ENCODE measurements around the gene RNF11.
A peak's percentile ranks its signal among the peaks of the same experiment; 100 is the strongest.

Gene RNF11, protein sequence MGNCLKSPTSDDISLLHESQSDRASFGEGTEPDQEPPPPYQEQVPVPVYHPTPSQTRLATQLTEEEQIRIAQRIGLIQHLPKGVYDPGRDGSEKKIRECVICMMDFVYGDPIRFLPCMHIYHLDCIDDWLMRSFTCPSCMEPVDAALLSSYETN

DNA sequence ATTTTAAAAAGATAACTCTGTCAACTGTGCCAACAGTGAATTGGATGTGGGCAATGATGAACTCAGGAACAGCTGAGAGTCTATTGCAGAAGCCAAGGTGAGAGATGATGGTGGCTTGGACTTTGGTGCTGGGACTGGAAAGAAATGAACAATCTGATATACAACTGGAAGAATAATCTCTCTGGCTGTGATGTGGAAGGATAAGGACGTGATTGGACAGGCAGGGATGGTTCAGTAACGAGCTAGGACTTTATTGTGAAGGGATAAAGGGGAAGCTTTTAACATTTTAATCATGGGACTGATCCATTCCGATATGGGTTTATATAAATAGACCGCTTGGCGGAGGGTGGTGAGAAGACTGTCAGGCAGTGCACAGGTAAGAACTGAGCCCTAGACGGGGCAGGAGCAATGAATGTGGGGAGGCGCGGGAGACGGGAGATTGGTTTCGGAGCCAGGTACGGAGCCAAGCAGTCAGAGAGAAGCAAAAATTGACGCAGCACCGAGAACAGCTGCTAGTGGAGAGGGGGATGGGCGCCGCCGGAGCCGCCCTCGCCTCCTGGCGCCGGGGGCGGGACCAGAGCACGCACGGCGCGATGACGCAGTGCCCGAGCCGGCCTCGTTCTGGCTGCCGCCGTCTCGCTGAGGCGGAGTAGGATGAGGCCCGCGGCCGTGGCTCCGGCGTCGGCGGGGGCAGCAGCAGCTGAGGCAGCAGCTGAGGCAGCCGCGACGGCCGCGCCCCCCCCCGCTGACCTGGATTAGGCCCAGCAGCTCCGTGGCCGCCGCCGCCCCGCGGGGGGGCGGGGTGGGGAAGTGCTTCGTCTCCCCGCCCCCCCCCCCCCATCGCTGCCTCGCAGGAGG lies at the start of gene RNF11:
RNF11 (plus strand) TSS at position 601 of the 858 bp plus-strand sequence. CDS start 484 bp downstream, outside the sequence.
- Histone ChIP-seq H3K4me1 (ENCODE audit: control insufficient read depth in 1 of 2, insufficient read depth in 2 of 2, low read length in 2 of 2) (peaks cover 37 to 41% of the 10 kb centered on the region in 2 donors), H3K36me3 (ENCODE audit: control insufficient read depth in 1 of 2, insufficient read depth in 2 of 2, low read length in 2 of 2) (no peaks in the 10 kb centered on the region), H3K27me3 (ENCODE audit: control insufficient read depth in 1 of 2, insufficient read depth in 2 of 2, low read length in 2 of 2) (no peaks in the 10 kb centered on the region), H3K4me3 (ENCODE audit: low read depth in 1 of 2, low read length in 2 of 2) (peak within 1 kb of the TSS; percentile 97 to 99), H3K9me3 (ENCODE audit: control insufficient read depth in 1 of 2, low read length in 2 of 2) (no peaks in the 10 kb centered on the region), H3K27ac (ENCODE audit: low read depth, low read length) (peak within 1 kb of the TSS; percentile 95), H3K9ac (ENCODE audit: low read depth in 1 of 2, low read length in 2 of 2) (peak within 1 kb of the TSS; percentile 98 to 99)

DNA sequence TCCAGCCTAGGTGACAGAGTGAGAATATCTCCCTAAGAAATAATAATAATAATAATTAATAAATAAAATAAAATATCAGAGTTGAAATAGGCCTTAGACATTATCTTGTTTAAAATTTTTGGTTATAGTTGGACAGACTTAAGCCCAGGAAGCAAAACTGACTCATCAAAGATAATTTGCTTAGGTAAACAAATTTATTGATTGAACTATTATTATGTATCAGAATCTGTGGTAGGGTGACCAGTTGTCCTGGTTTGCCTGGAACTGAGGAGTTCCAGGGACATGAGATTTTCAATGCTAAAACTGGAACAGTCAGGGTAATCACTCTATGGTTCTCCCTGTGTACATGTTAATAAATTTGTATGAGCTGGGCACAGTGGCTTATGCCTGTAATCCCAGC lies 47.8 kb upstream of the RNF11 start:
- Histone ChIP-seq H3K4me1 (ENCODE audit: control insufficient read depth in 1 of 2, insufficient read depth in 2 of 2, low read length in 2 of 2) (no peaks in the 10 kb centered on the region), H3K27ac (ENCODE audit: low read depth, low read length) (no peak overlapping the region), H3K36me3 (ENCODE audit: control insufficient read depth in 1 of 2, insufficient read depth in 2 of 2, low read length in 2 of 2) (no peaks in the 10 kb centered on the region), H3K4me3 (ENCODE audit: low read depth in 1 of 2, low read length in 2 of 2) (no peak overlapping the region), H3K9me3 (ENCODE audit: control insufficient read depth in 1 of 2, low read length in 2 of 2) (no peaks in the 10 kb centered on the region), H3K9ac (ENCODE audit: low read depth in 1 of 2, low read length in 2 of 2) (no peak overlapping the region), H3K27me3 (ENCODE audit: control insufficient read depth in 1 of 2, insufficient read depth in 2 of 2, low read length in 2 of 2) (no peaks in the 10 kb centered on the region)

DNA sequence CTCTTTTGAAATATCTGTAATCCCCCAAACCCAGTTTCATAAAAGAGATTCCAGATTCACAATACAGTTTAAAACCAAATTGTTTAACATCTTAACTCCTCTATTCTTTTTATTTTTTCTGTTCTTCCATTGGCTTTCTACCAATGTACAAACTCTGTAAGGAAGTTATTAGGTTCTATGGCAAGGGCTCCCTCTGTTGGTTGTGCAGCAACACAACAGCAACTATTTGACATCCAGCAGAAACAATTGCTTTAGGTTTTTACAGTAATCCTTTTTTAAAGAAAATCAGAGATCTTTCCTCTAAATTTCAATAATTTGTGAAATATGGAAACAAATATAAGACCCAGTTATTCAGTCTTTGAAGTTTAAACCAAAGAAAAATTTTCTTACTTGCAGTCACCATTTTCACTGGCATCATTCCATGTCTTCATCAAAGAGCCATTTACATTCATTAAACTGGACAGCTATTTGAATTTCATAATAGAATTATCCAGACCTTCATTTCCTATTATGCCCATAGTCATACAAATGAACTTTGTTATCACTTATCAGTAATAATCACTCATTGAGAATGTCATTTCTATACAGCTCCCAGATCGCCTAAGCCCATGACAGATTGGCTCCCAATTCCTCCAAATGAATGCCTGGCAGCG lies 46.5 kb upstream of the RNF11 start:
- no peaks in the 10 kb centered on the region for H3K36me3 ChIP-seq (ENCODE audit: control insufficient read depth in 1 of 2, insufficient read depth in 2 of 2, low read length in 2 of 2)
- no peaks in the 10 kb centered on the region for H3K9me3 ChIP-seq (ENCODE audit: control insufficient read depth in 1 of 2, low read length in 2 of 2)
- no peak overlapping the region for H3K9ac ChIP-seq (ENCODE audit: low read depth in 1 of 2, low read length in 2 of 2)
- H3K4me3 ChIP-seq (ENCODE audit: low read depth in 1 of 2, low read length in 2 of 2): no peak overlapping the region
- H3K27ac ChIP-seq (ENCODE audit: low read depth, low read length): no peak overlapping the region
- no peaks in the 10 kb centered on the region for H3K27me3 ChIP-seq (ENCODE audit: control insufficient read depth in 1 of 2, insufficient read depth in 2 of 2, low read length in 2 of 2)
- no peaks in the 10 kb centered on the region for H3K4me1 ChIP-seq (ENCODE audit: control insufficient read depth in 1 of 2, insufficient read depth in 2 of 2, low read length in 2 of 2)

DNA sequence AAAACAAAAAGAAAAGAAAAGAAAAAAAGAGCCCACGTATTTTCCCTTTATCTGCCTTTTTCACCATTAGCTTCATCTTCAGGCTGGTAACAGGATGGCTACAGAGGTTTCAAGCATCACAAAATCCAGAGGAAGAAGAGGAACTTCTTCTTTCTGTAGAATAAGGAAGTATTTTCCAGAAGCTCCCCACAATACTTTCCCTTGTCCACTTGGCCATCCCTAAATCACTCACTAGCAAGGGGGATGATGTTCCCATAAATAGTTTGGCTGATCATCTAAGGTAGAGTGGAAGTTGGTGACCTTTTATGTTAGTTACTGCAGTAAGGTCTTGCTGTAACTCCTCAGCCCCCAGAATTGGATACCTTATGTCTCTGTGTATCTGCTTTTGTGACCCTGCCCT lies 45.1 kb upstream of the RNF11 start:
- no peaks in the 10 kb centered on the region for H3K27me3 ChIP-seq (ENCODE audit: control insufficient read depth in 1 of 2, insufficient read depth in 2 of 2, low read length in 2 of 2)
- H3K9me3 ChIP-seq (ENCODE audit: control insufficient read depth in 1 of 2, low read length in 2 of 2): no peaks in the 10 kb centered on the region
- H3K4me1 ChIP-seq (ENCODE audit: control insufficient read depth in 1 of 2, insufficient read depth in 2 of 2, low read length in 2 of 2): no peaks in the 10 kb centered on the region
- no peak overlapping the region for H3K27ac ChIP-seq (ENCODE audit: low read depth, low read length)
- no peak overlapping the region for H3K4me3 ChIP-seq (ENCODE audit: low read depth in 1 of 2, low read length in 2 of 2)
- no peaks in the 10 kb centered on the region for H3K36me3 ChIP-seq (ENCODE audit: control insufficient read depth in 1 of 2, insufficient read depth in 2 of 2, low read length in 2 of 2)
- H3K9ac ChIP-seq (ENCODE audit: low read depth in 1 of 2, low read length in 2 of 2): no peak overlapping the region

DNA sequence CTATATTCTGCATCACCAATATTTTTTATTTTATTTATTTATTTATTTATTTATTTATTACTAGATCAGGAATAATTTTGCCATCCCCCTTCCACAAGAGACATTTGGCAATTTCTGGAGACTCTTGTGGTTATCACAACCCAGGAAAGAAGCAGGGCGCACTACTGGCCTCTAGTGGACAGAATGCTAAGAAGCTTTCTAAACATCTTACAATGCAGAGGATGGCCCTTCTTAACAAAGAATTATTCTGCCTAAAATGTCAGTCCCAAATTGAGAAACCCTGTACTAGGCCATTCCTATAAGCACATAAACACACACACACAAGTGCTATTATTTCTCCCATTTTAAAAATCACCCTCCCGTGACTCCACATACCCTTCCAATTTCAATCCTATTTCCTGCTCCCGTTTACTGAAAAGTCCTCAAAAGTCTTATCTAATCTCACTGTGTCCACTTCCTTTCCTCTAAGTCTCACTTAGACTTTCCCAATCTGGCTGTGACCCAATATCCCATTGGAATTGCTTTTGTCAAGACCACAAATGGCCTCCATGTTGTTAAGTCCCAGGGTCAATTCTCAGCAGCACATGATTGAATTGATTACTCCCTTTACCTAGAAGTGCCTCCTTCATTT lies 43.7 kb upstream of the RNF11 start:
- Histone ChIP-seq H3K4me1 (ENCODE audit: control insufficient read depth in 1 of 2, insufficient read depth in 2 of 2, low read length in 2 of 2) (no peaks in the 10 kb centered on the region), H3K36me3 (ENCODE audit: control insufficient read depth in 1 of 2, insufficient read depth in 2 of 2, low read length in 2 of 2) (no peaks in the 10 kb centered on the region), H3K9me3 (ENCODE audit: control insufficient read depth in 1 of 2, low read length in 2 of 2) (no peaks in the 10 kb centered on the region), H3K27me3 (ENCODE audit: control insufficient read depth in 1 of 2, insufficient read depth in 2 of 2, low read length in 2 of 2) (no peaks in the 10 kb centered on the region), H3K9ac (ENCODE audit: low read depth in 1 of 2, low read length in 2 of 2) (no peak overlapping the region), H3K27ac (ENCODE audit: low read depth, low read length) (no peak overlapping the region), H3K4me3 (ENCODE audit: low read depth in 1 of 2, low read length in 2 of 2) (no peak overlapping the region)

DNA sequence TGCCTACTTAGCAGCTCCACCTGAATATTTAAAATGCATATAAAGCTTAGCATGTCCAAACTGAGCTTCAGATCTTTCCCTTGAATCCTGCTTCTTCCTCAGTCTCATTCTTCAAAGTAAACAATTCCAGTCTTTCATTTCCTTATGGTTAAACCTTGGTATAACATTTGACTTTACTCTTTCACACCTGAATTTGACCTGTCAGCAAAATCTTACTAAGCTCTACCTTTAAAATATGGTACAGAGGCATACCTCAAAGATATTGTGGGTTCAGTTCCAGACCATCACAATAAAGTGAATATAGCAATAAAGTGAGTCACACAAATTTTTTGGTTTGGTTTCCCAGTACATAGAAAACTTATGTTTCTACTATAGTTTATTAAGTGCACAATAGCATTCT lies 42.5 kb upstream of the RNF11 start:
- Histone ChIP-seq H3K4me3 (ENCODE audit: low read depth in 1 of 2, low read length in 2 of 2) (no peak overlapping the region), H3K9ac (ENCODE audit: low read depth in 1 of 2, low read length in 2 of 2) (no peak overlapping the region), H3K27ac (ENCODE audit: low read depth, low read length) (no peak overlapping the region), H3K9me3 (ENCODE audit: control insufficient read depth in 1 of 2, low read length in 2 of 2) (no peaks in the 10 kb centered on the region), H3K4me1 (ENCODE audit: control insufficient read depth in 1 of 2, insufficient read depth in 2 of 2, low read length in 2 of 2) (no peaks in the 10 kb centered on the region), H3K36me3 (ENCODE audit: control insufficient read depth in 1 of 2, insufficient read depth in 2 of 2, low read length in 2 of 2) (no peaks in the 10 kb centered on the region), H3K27me3 (ENCODE audit: control insufficient read depth in 1 of 2, insufficient read depth in 2 of 2, low read length in 2 of 2) (no peaks in the 10 kb centered on the region)

DNA sequence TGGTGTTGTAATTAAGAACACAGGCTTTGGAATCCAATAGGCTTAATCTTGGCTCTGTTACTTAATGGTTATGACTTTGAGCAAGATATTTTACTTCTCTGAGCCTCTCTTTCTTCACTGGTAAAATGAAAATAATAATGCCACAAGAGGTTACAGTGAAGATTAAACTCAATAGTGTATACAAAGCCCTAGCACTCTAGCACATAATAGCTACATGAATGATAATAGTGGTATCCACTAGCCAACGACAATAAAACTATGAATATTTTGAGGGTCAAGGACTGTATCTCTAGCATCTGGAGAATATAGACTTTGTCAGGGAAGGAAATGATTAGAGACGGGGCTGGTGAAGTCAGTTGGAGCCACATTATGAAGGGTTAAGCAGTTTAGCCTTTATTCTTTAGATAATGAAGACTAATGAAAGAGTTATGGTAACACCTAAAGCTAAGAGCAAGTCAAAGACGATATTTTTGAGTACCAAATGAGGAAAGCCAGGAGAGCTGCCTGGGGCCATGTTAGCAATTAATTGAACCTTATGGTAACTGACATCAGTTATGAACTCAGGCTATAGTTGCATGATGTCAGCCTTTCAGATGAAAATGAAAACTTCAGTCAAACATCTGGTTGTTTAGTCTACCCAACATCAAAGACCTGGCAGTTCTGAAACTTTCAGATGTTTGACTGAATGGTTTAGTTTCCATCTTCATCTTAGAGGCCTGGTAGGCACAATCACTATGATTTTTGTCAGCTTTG lies 32.8 kb upstream of the RNF11 start:
- no peak overlapping the region for H3K9ac ChIP-seq (ENCODE audit: low read depth in 1 of 2, low read length in 2 of 2)
- no peaks in the 10 kb centered on the region for H3K9me3 ChIP-seq (ENCODE audit: control insufficient read depth in 1 of 2, low read length in 2 of 2)
- no peaks in the 10 kb centered on the region for H3K27me3 ChIP-seq (ENCODE audit: control insufficient read depth in 1 of 2, insufficient read depth in 2 of 2, low read length in 2 of 2)
- no peaks in the 10 kb centered on the region for H3K4me1 ChIP-seq (ENCODE audit: control insufficient read depth in 1 of 2, insufficient read depth in 2 of 2, low read length in 2 of 2)
- H3K36me3 ChIP-seq (ENCODE audit: control insufficient read depth in 1 of 2, insufficient read depth in 2 of 2, low read length in 2 of 2): no peaks in the 10 kb centered on the region
- H3K27ac ChIP-seq (ENCODE audit: low read depth, low read length): no peak overlapping the region
- no peak overlapping the region for H3K4me3 ChIP-seq (ENCODE audit: low read depth in 1 of 2, low read length in 2 of 2)

DNA sequence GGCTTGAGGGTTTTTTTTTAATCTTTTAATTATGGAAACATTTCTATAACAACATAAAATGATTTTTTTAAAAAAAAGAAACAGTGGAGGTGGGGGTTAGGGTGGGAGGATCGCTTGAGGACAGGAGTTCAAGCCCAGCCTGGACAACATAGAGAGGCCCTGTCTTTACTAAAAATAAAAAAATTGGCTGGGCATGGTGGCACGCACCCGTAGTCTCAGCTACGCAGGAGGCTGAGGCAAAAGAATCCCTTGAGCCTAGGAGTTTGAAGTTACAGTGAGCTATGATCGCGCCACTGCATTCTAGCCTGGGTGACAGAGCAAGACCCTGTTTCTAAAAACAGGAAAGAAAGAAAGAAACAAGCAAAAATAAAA lies 32.2 kb upstream of the RNF11 start:
- Histone ChIP-seq H3K4me3 (ENCODE audit: low read depth in 1 of 2, low read length in 2 of 2) (no peak overlapping the region), H3K36me3 (ENCODE audit: control insufficient read depth in 1 of 2, insufficient read depth in 2 of 2, low read length in 2 of 2) (no peaks in the 10 kb centered on the region), H3K9ac (ENCODE audit: low read depth in 1 of 2, low read length in 2 of 2) (no peak overlapping the region), H3K27ac (ENCODE audit: low read depth, low read length) (no peak overlapping the region), H3K9me3 (ENCODE audit: control insufficient read depth in 1 of 2, low read length in 2 of 2) (no peaks in the 10 kb centered on the region), H3K27me3 (ENCODE audit: control insufficient read depth in 1 of 2, insufficient read depth in 2 of 2, low read length in 2 of 2) (no peaks in the 10 kb centered on the region), H3K4me1 (ENCODE audit: control insufficient read depth in 1 of 2, insufficient read depth in 2 of 2, low read length in 2 of 2) (no peaks in the 10 kb centered on the region)

DNA sequence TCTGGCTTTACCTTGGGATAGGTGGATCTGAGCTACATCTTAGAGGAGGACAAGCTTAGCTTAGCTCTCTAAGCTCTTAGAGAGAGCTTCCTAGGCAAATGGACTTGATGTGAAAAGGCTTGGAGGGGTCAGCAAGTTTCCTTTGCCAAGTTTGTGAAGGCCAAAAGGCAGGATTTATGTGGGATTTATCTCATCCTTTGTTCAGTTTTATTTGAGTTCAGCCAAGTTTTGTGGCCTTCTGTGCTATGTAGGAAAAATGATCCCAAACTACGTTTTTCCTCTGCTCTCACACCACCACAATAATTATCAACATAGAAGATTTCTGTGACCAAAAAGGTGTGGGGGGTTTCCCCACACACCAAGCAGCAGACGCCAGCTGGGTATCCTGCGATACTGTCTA lies 26.0 kb upstream of the RNF11 start:
- H3K27ac ChIP-seq (ENCODE audit: low read depth, low read length): no peak overlapping the region

More for the DNA sequence above, 26.0 kb upstream of the RNF11 start:
- Histone ChIP-seq H3K27me3 (ENCODE audit: control insufficient read depth in 1 of 2, insufficient read depth in 2 of 2, low read length in 2 of 2) (no peaks in the 10 kb centered on the region), H3K36me3 (ENCODE audit: control insufficient read depth in 1 of 2, insufficient read depth in 2 of 2, low read length in 2 of 2) (no peaks in the 10 kb centered on the region), H3K4me1 (ENCODE audit: control insufficient read depth in 1 of 2, insufficient read depth in 2 of 2, low read length in 2 of 2) (peaks cover 0 to 2% of the 10 kb centered on the region in 2 donors), H3K4me3 (ENCODE audit: low read depth in 1 of 2, low read length in 2 of 2) (no peak overlapping the region), H3K9ac (ENCODE audit: low read depth in 1 of 2, low read length in 2 of 2) (no peak overlapping the region), H3K9me3 (ENCODE audit: control insufficient read depth in 1 of 2, low read length in 2 of 2) (no peaks in the 10 kb centered on the region)

Data from duodenal mucosa (tissue), 2 donors.